Chondrocyte (in vitro differentiated cells): ENCODE measurements around the gene DDX10. TPM values are rescaled to one million over a fixed set of nuclear protein-coding genes. Genes with fewer than 3 reads are reported as not detected.

Experiments used
- DNase-seq: peaks from one replicate; pipeline ENCODE4 v3.0.0; 2021; ENCODE audit warnings: mixed read lengths, low spot score
- H3K27ac Mint-ChIP-seq: one replicate; pipeline ENCODE4 v1.8.0; 2021; ENCODE audit warnings: mild to moderate bottlenecking, moderate library complexity, mixed read lengths; ENCODE audit not compliant: unreplicated experiment
- H3K27me3 Mint-ChIP-seq: 2 replicates; pipeline ENCODE4 v1.8.0; 2021; ENCODE audit warnings: low read depth, mixed read lengths
- H3K36me3 Mint-ChIP-seq: 2 replicates; pipeline ENCODE4 v1.8.0; 2021; ENCODE audit warnings: low read depth, mixed read lengths
- H3K4me1 Mint-ChIP-seq: 2 replicates; pipeline ENCODE4 v1.8.0; 2021; ENCODE audit warnings: low read depth, mild to moderate bottlenecking, mixed read lengths
- H3K4me3 Mint-ChIP-seq: one replicate; pipeline ENCODE4 v1.8.0; 2021; ENCODE audit warnings: mild to moderate bottlenecking, moderate library complexity, mixed read lengths; ENCODE audit not compliant: unreplicated experiment
- H3K9me3 Mint-ChIP-seq: 2 replicates; pipeline ENCODE4 v1.8.0; 2021; ENCODE audit warnings: low read depth, mixed read lengths
- total RNA-seq: library from RNA; stranded (reverse); gene quantifications from 3 replicates; pipeline ENCODE4 v1.2.1, GENCODE V29; 2021
- TF ChIP-seq, protein P1 (sequence below): fragments of 200-600 bp; sonication (generic); IDR thresholded peaks from 2 replicates; pipeline ENCODE4 v1.5.0; 2021; ENCODE audit warnings: antibody characterized with exemption, mild to moderate bottlenecking, moderate library complexity

Gene DDX10
- total RNA-seq, 1 donor from 2014 or later = 25.3 TPM

DNA sequence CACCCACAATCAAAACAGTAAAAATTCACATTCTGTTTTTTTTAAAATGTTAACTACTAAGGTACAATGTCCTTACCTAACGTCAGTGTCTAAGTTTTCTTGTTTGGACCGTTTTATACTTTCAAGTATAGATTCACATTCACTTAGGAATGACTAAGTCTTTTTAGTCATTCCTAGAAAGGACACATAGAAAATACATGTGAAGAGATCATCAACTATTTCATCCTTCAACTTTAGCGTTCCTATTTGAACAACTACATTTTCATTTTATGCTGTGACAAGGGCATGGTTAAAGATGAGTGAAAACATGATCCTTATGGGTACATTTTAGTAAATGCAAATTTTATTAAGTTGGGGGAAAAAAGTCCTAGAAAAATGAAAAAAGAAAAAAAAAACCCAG lies 62.8 kb downstream of the DDX10 start:
- TF ChIP-seq, protein P1, sequence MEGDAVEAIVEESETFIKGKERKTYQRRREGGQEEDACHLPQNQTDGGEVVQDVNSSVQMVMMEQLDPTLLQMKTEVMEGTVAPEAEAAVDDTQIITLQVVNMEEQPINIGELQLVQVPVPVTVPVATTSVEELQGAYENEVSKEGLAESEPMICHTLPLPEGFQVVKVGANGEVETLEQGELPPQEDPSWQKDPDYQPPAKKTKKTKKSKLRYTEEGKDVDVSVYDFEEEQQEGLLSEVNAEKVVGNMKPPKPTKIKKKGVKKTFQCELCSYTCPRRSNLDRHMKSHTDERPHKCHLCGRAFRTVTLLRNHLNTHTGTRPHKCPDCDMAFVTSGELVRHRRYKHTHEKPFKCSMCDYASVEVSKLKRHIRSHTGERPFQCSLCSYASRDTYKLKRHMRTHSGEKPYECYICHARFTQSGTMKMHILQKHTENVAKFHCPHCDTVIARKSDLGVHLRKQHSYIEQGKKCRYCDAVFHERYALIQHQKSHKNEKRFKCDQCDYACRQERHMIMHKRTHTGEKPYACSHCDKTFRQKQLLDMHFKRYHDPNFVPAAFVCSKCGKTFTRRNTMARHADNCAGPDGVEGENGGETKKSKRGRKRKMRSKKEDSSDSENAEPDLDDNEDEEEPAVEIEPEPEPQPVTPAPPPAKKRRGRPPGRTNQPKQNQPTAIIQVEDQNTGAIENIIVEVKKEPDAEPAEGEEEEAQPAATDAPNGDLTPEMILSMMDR = no peak
- H3K9me3 Mint-ChIP-seq = peaks cover 8% of the 10 kb centered on the region
- H3K27ac Mint-ChIP-seq = no peak overlapping the region
- no peak overlapping the region for H3K4me3 Mint-ChIP-seq
- H3K27me3 Mint-ChIP-seq = no peaks in the 10 kb centered on the region
- H3K36me3 Mint-ChIP-seq = peaks cover 15% of the 10 kb centered on the region
- no peak for DNase-seq
- peaks cover 14% of the 10 kb centered on the region for H3K4me1 Mint-ChIP-seq

DNA sequence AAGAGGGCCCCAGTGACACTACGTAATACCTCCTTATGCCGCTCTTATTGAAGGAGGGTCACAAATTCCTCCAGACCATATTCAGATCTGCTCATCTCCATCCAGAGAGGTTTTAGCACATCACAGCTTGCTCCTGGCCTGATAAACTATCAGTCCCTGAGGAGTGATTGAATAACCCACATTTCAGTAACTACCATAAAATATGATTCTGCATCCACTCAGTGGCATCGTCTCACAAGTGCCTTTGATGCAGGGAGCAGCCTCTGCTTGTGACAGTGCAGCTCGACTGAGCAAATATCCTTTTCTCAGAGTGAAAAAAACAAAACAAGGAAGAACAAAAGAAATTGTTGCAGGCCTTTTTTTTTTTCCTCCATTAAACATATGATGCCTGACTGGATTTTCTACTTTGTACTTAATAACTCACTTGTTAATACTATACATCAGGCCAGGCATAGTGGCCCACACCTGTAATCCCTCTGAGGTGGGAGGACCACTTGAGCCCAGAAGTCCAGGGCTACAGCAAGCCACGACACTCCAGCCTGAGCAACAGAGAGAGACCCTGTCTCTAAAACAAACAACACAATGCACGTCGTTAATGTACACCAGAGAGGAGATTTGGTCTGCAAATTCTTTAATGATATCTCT lies 64.5 kb downstream of the DDX10 start:
- Mint-ChIP-seq H3K36me3 (peaks cover 11% of the 10 kb centered on the region), H3K27ac (no peak overlapping the region), H3K4me3 (no peak overlapping the region), H3K9me3 (peaks cover 8% of the 10 kb centered on the region), H3K27me3 (no peaks in the 10 kb centered on the region), H3K4me1 (peaks cover 27% of the 10 kb centered on the region)
- TF ChIP-seq, protein P1 = no peak
- no peak for DNase-seq

DNA sequence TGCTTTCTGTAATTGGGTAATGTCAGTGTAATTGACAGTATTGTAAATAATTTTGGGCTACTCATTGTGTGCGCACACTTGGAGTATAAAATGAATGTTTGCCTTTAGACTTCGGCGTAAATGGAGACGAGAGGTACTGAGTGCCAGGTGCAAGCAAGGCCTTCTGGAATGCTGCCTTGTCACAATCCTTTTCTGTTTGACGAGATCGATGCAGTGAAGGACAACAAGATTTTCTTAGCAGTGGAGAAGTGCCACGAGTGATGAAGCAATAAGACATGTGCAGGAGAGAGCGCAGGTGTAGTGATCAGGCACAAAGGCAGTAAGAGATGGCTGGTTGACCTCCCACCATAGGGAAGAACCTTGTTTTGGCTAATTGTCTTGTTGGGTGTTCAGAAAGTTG lies 67.5 kb downstream of the DDX10 start:
- H3K4me1 Mint-ChIP-seq = peaks cover 40% of the 10 kb centered on the region
- TF ChIP-seq, protein P1 = no peak
- H3K36me3 Mint-ChIP-seq = peaks cover 6% of the 10 kb centered on the region
- no peak overlapping the region for H3K4me3 Mint-ChIP-seq
- no peaks in the 10 kb centered on the region for H3K27me3 Mint-ChIP-seq
- DNase-seq = no peak
- H3K27ac Mint-ChIP-seq = no peak overlapping the region
- H3K9me3 Mint-ChIP-seq = no peaks in the 10 kb centered on the region

DNA sequence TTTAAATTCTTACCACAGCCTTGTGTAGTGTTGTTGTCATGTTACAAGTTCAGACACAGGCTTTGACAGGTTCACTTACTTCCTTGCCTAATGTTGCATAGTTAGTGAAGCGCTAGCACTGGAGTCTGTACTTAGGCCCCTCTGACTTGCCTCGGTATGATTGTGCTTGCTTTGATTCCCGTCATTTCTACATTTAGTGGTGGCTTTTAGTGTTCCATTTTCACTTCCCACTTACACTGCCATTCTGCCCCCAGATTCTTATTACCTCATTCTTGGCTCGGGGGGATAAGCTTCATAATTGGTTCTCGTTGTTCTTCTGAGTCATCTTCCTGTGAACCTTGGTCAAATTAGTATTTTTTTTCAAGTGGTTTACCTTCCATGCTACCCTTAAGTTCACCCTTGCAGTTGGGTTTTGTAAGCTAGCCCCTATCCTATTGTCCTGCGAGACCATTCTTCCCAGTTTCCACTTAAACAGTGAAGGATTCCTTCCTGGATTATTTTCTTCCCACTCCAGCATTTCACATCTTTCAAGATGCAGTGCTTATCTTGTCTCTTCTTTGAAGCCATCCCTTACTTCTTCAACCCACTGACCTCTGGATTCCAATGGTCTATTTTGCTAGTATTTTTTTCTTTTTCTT lies 68.7 kb downstream of the DDX10 start:
- no peak overlapping the region for H3K4me3 Mint-ChIP-seq
- H3K36me3 Mint-ChIP-seq = peaks cover 6% of the 10 kb centered on the region
- no peaks in the 10 kb centered on the region for H3K9me3 Mint-ChIP-seq
- DNase-seq = no peak
- H3K27ac Mint-ChIP-seq = no peak overlapping the region
- TF ChIP-seq, protein P1 = no peak
- H3K27me3 Mint-ChIP-seq = no peaks in the 10 kb centered on the region
- peaks cover 40% of the 10 kb centered on the region for H3K4me1 Mint-ChIP-seq

DNA sequence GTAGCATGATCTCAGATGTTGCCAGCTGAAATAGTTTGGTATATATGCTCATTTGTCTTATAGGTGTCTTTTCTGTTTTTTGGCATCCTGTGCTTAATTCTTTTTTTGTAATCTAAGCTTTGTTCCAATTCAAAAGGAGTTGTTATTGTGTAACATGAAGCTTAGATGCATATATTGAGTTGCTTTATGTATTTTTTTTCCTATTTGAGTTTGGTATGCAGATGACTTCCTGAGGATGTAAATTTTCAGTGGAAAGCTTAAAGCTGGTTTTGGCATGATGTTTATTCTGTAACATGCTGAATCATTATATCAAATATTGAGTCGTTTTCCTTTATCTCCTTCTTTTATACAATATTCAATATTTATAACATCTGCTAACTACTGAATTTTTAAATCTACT lies 69.4 kb downstream of the DDX10 start:
- DNase-seq = no peak
- no peaks in the 10 kb centered on the region for H3K9me3 Mint-ChIP-seq
- no peak overlapping the region for H3K4me3 Mint-ChIP-seq
- TF ChIP-seq, protein P1 = no peak
- H3K27ac Mint-ChIP-seq = no peak overlapping the region
- H3K4me1 Mint-ChIP-seq = peaks cover 36% of the 10 kb centered on the region
- H3K27me3 Mint-ChIP-seq = no peaks in the 10 kb centered on the region
- H3K36me3 Mint-ChIP-seq = peaks cover 6% of the 10 kb centered on the region
